HEK293T (cell line): ENCODE results near the gene TARS2.
A peak's percentile ranks its signal among the peaks of the same experiment; 100 is the strongest.

Source experiments
- CTCF ChIA-PET: fragments of 350-600 bp; formaldehyde crosslinking; extraction: SDS; loops from one replicate; lab custom pipeline; 2021; ENCODE audit warnings: antibody characterized with exemption, inconsistent platforms; lab: Yijun Ruan, JAX
- POLR2A ChIA-PET: fragments of 350-600 bp; formaldehyde crosslinking; extraction: SDS; loops from one replicate; lab custom pipeline; 2020; ENCODE audit warnings: antibody characterized with exemption, inconsistent platforms; lab: Yijun Ruan, JAX
- DNase-seq: peaks from one replicate; pipeline ENCODE4 v3.0.0; 2012; ENCODE audit warnings: mixed read lengths; ENCODE audit errors: extremely low spot score
- ARNT ChIP-seq: fragments of 450-650 bp; IDR thresholded peaks from 2 replicates; pipeline ENCODE4 v1.6.1; 2017; ENCODE audit warnings: mild to moderate bottlenecking
- BHLHE40 ChIP-seq: fragments of 450-650 bp; IDR thresholded peaks from 2 replicates; pipeline ENCODE4 v1.6.1; 2016; ENCODE audit warnings: mild to moderate bottlenecking, moderate library complexity, borderline replicate concordance
- CTBP1 ChIP-seq: fragments of 450-650 bp; IDR thresholded peaks from 2 replicates; pipeline ENCODE4 v1.6.1; 2016; ENCODE audit warnings: borderline replicate concordance
- ELF4 ChIP-seq: fragments of 450-650 bp; IDR thresholded peaks from 2 replicates; pipeline ENCODE4 v1.6.1; 2017; ENCODE audit warnings: antibody characterized with exemption
- FOXA1 ChIP-seq: fragments of 450-650 bp; IDR thresholded peaks from 2 replicates; pipeline ENCODE4 v1.6.1; 2016; ENCODE audit warnings: mild to moderate bottlenecking
- FOXK2 ChIP-seq: fragments of 450-650 bp; IDR thresholded peaks from 2 replicates; pipeline ENCODE4 v1.6.1; 2016; ENCODE audit warnings: mild to moderate bottlenecking
- FOXM1 ChIP-seq: fragments of 450-650 bp; IDR thresholded peaks from 2 replicates; pipeline ENCODE4 v1.6.1; 2017; ENCODE audit warnings: mild to moderate bottlenecking, borderline replicate concordance
- HDGF ChIP-seq: fragments of 450-650 bp; IDR thresholded peaks from 2 replicates; pipeline ENCODE4 v1.6.1; 2017; ENCODE audit warnings: antibody characterized with exemption, borderline replicate concordance
- L3MBTL2 ChIP-seq: fragments of 450-650 bp; conservative IDR thresholded peaks from 2 replicates; pipeline ENCODE4 v1.6.1; 2016; ENCODE audit warnings: mild to moderate bottlenecking
- LEF1 ChIP-seq: fragments of 450-650 bp; IDR thresholded peaks from 2 replicates; pipeline ENCODE4 v1.6.1; 2017; ENCODE audit warnings: mild to moderate bottlenecking, borderline replicate concordance
- NFRKB ChIP-seq: fragments of 450-650 bp; IDR thresholded peaks from 2 replicates; pipeline ENCODE4 v1.6.1; 2016; ENCODE audit warnings: mild to moderate bottlenecking, moderate library complexity
- PKNOX1 ChIP-seq: fragments of 450-650 bp; IDR thresholded peaks from 2 replicates; pipeline ENCODE4 v1.6.1; 2016
- SP1 ChIP-seq: fragments of 450-650 bp; IDR thresholded peaks from 2 replicates; pipeline ENCODE4 v1.6.1; 2017
- SUZ12 ChIP-seq: fragments of 450-650 bp; IDR thresholded peaks from 2 replicates; pipeline ENCODE4 v1.6.1; 2016; ENCODE audit warnings: mild to moderate bottlenecking
- TARDBP ChIP-seq: fragments of 450-650 bp; IDR thresholded peaks from 2 replicates; pipeline ENCODE4 v1.6.1; 2016
- ZNF384 ChIP-seq: fragments of 450-650 bp; IDR thresholded peaks from 2 replicates; pipeline ENCODE4 v1.6.1; 2016

TARS2 gene

DNA sequence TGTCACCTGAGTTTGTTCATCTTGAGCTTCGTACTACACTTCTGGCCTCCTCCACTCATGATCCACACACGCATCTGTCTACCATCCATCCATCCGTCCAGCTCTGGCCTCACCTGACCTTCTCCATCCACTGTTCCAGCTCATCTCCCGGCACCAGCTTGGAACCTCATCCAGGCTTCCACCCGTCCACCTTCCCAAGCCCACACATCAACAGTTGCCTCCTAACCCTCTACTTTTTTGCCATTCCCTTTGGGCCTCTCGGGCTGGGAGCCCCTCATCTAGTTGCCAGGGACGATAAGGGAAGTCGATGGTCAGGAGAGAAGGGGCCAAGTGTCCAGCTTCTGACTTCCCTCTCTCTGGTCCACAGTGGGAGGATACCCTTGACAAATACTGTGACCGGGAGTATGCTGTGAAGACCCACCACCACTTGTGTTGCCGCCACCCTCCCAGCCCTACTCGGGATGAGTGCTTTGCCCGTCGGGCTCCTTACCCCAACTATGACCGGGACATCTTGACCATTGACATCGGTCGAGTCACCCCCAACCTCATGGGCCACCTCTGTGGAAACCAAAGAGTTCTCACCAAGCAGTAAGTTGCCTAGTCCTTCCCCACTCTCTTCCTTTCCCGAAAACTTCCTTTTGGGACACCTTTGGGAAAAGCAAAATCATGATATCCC lies 24.9 kb downstream of the TARS2 start:
- ChIA-PET POLR2A (interaction anchor here (1.8 kb wide), 1 partner anchor 25 kb away, joined by 5 read pairs; the partner anchor contains the start of gene TARS2), CTCF (no interaction called here)
- no peak for TF ChIP-seq LEF1
- TF ChIP-seq TARDBP: no peak
- TF ChIP-seq FOXK2: no peak
- TF ChIP-seq NFRKB: no peak
- TF ChIP-seq CTBP1: no peak
- no peak for TF ChIP-seq FOXM1
- TF ChIP-seq PKNOX1: no peak
- no peak for TF ChIP-seq HDGF
- TF ChIP-seq SUZ12: no peak
- no peak for TF ChIP-seq SP1
- no peak for TF ChIP-seq ARNT
- TF ChIP-seq L3MBTL2: no peak
- TF ChIP-seq BHLHE40: no peak
- no peak for TF ChIP-seq ELF4
- TF ChIP-seq FOXA1: no peak
- no peak for TF ChIP-seq ZNF384
- DNase-seq: no peak

DNA sequence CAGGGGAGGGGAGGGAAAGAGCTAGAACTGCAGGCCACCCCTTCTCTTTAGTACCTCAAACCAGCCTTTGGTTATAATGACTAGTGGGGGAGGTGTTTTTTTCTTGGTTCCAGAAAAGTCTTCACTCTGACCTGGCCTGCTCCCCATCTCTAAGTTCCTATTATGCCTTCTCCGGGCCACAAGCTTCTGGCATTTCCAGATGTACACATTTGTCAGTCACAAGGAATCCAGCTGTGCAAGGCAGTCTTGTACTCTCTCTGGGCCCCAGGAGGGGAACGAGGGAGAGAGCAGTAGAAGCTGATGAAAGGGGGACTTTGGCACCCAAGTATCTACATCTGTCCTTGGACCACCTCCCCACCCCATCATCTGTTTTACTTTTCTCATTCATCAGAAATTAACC lies 25.6 kb downstream of the TARS2 start:
- CTCF ChIA-PET: interaction anchor here (1.3 kb wide), 1 partner anchor 20 kb away, joined by 4 read pairs; no protein-coding TSS in a partner anchor
- POLR2A ChIA-PET: no interaction called here
- TF ChIP-seq SUZ12 (no peak), ZNF384 (no peak), CTBP1 (no peak), PKNOX1 (no peak), NFRKB (no peak), SP1 (no peak), LEF1 (no peak), FOXK2 (no peak), L3MBTL2 (no peak), FOXA1 (no peak), FOXM1 (no peak), HDGF (no peak), ELF4 (no peak), ARNT (no peak), TARDBP (no peak), BHLHE40 (no peak)
- DNase-seq: no peak

DNA sequence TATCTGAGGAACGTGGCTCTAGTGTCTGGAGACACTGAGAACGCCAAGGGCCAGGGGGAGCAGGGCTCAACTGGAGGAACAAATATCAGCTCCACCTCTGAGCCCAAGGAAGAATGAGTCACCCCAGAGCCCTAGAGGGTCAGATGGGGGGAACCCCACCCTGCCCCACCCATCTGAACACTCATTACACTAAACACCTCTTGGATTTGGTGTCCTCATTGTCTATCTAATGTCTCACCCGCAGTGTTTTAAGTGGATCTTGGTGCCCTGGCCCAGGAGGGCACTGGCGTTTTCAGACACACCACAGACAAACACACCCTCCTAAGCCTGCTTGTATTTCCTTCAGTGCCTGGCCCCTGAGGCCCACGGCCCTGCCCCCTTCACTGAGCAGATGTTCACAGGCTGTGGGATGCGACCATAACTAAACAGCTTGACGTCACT lies 26.2 kb downstream of the TARS2 start:
- CTCF ChIA-PET: interaction anchor here (0.9 to 1.3 kb wide), 2 partner anchors 19 to 25 kb away, joined by 3 to 4 read pairs; no protein-coding TSS in a partner anchor
- TF ChIP-seq FOXK2 (no peak), SP1 (no peak), LEF1 (no peak), HDGF (no peak), FOXM1 (no peak), BHLHE40 (no peak)
- DNase-seq: no peak
- POLR2A ChIA-PET: no interaction called here

- ChIA-PET POLR2A (interaction anchor here (1.0 to 3.4 kb wide), 3 partner anchors 18 to 150 kb away, joined by 3 to 22 read pairs (median 13); partner anchors contain the start of genes MCL1 and RPRD2), CTCF (interaction anchor here (0.6 to 2.7 kb wide), 4 partner anchors 11 to 47 kb away, joined by 3 to 16 read pairs (median 4); no protein-coding TSS in a partner anchor)
- TF ChIP-seq ZNF384: no peak
- TF ChIP-seq HDGF: no peak
- TF ChIP-seq CTBP1: no peak
- no peak for TF ChIP-seq TARDBP
- no peak for TF ChIP-seq NFRKB
- TF ChIP-seq SUZ12: no peak
- TF ChIP-seq FOXM1: no peak
- no peak for TF ChIP-seq SP1
- TF ChIP-seq ARNT: no peak
- TF ChIP-seq L3MBTL2: no peak
- TF ChIP-seq FOXA1: no peak
- no peak for TF ChIP-seq PKNOX1
- no peak for DNase-seq
Observed at GRCh38 chr1:150514260-150514659, 27.0 kb downstream of the TARS2 start.

GRCh38 chr1:150514913-150515327 lies 27.7 kb downstream of the TARS2 start:
- no peak for DNase-seq
- TF ChIP-seq SP1 (no peak), L3MBTL2 (no peak), ZNF384 (0 out of 2 replicates have a peak, but pooled peaks have one; percentile 13)
- CTCF ChIA-PET: interaction anchor here (1.0 to 2.7 kb wide), 3 partner anchors 18 to 481 kb away, joined by 3 to 21 read pairs (median 16); no protein-coding TSS in a partner anchor
- POLR2A ChIA-PET: interaction anchor here (0.6 to 3.4 kb wide), 20 partner anchors 8 to 492 kb away, joined by 3 to 22 read pairs (median 5); partner anchors contain the start of genes ECM1, MCL1, MINDY1 and RPRD2
